Measurements from ENCODE around the gene AHNAK.

AHNAK gene

GRCh38 chr11:62487738-62488551 lies 58.7 kb downstream of the AHNAK start:
- no peak overlapping the region for H3K4me3 ChIP-seq (replicated peaks; ENCODE audit: insufficient read depth, low read length)
- TF ChIP-seq POLR2AphosphoS5 (IDR thresholded peaks at IDR 0.05; ENCODE audit: low read depth) (no peak), SPI1 (IDR thresholded peaks at IDR 0.05; ENCODE audit: borderline replicate concordance, low read depth) (no peak), CTCF (IDR thresholded peaks at IDR 0.05; ENCODE audit: insufficient read depth, low read length) (no peak), GABPA (IDR thresholded peaks at IDR 0.05; ENCODE audit: low read depth) (no peak), REST (IDR thresholded peaks at IDR 0.05; ENCODE audit: insufficient replicate concordance, low read depth) (no peak)
- no peak overlapping the region for H3K27ac ChIP-seq (replicated peaks)
- DNase-seq (ENCODE audit: low read depth in 1 of 2, low spot score in 1 of 2): no peak
- no peaks in the 10 kb centered on the region for H3K27me3 ChIP-seq (ENCODE audit: insufficient read depth, poor library complexity, severe bottlenecking)

- Histone ChIP-seq H3K27ac (replicated peaks) (no peak overlapping the region), H3K27me3 (ENCODE audit: insufficient read depth, poor library complexity, severe bottlenecking) (no peaks in the 10 kb centered on the region), H3K4me3 (replicated peaks; ENCODE audit: insufficient read depth, low read length) (no peak overlapping the region)
- TF ChIP-seq CTCF (IDR thresholded peaks at IDR 0.05; ENCODE audit: insufficient read depth, low read length) (no peak), POLR2AphosphoS5 (IDR thresholded peaks at IDR 0.05; ENCODE audit: low read depth) (no peak)
- no peak for DNase-seq (ENCODE audit: low read depth in 1 of 2, low spot score in 1 of 2)
Measured at GRCh38 chr11:62487136-62487535, 59.5 kb downstream of the AHNAK start.

GRCh38 chr11:62484352-62484751 lies 62.3 kb downstream of the AHNAK start:
- TF ChIP-seq CTCF (IDR thresholded peaks at IDR 0.05; ENCODE audit: insufficient read depth, low read length): no peak
- no peak for TF ChIP-seq REST (IDR thresholded peaks at IDR 0.05; ENCODE audit: insufficient replicate concordance, low read depth)
- TF ChIP-seq SPI1 (IDR thresholded peaks at IDR 0.05; ENCODE audit: borderline replicate concordance, low read depth): no peak
- no peak for TF ChIP-seq POLR2AphosphoS5 (IDR thresholded peaks at IDR 0.05; ENCODE audit: low read depth)
- TF ChIP-seq GABPA (IDR thresholded peaks at IDR 0.05; ENCODE audit: low read depth): no peak
- Histone ChIP-seq H3K27me3 (ENCODE audit: insufficient read depth, poor library complexity, severe bottlenecking) (no peaks in the 10 kb centered on the region), H3K27ac (replicated peaks) (no peak overlapping the region), H3K4me3 (replicated peaks; ENCODE audit: insufficient read depth, low read length) (no peak overlapping the region)
- DNase-seq (ENCODE audit: low read depth in 1 of 2, low spot score in 1 of 2): no peak

- Histone ChIP-seq H3K4me3 (replicated peaks; ENCODE audit: insufficient read depth, low read length) (no peak overlapping the region), H3K27me3 (ENCODE audit: insufficient read depth, poor library complexity, severe bottlenecking) (no peaks in the 10 kb centered on the region), H3K27ac (replicated peaks) (no peak overlapping the region)
- no peak for TF ChIP-seq POLR2AphosphoS5 (IDR thresholded peaks at IDR 0.05; ENCODE audit: low read depth)
- no peak for TF ChIP-seq REST (IDR thresholded peaks at IDR 0.05; ENCODE audit: insufficient replicate concordance, low read depth)
- no peak for TF ChIP-seq CTCF (IDR thresholded peaks at IDR 0.05; ENCODE audit: insufficient read depth, low read length)
- no peak for DNase-seq (ENCODE audit: low read depth in 1 of 2, low spot score in 1 of 2)
Measured at GRCh38 chr11:62482753-62483152, 63.9 kb downstream of the AHNAK start.
